KMS-11 (cell line): ENCODE results near the gene DLG1.

Source experiments
- H2AFZ ChIP-seq: fragments of 200-600 bp; sonication (generic); 2 replicates; pipeline ENCODE4 v1.6.1; 2016; ENCODE audit warnings: antibody characterized with exemption, mixed run types, low read depth
- H3K27ac ChIP-seq: fragments of 200-600 bp; sonication (generic); 2 replicates; pipeline ENCODE4 v1.6.1; 2016; ENCODE audit warnings: mild to moderate bottlenecking, mixed run types
- H3K27me3 ChIP-seq: fragments of 200-600 bp; sonication (generic); 2 replicates; pipeline ENCODE4 v1.6.1; 2017; ENCODE audit warnings: mild to moderate bottlenecking, low read depth, mixed run types, moderate library complexity; ENCODE audit not compliant: insufficient read depth
- H3K36me3 ChIP-seq: fragments of 200-600 bp; sonication (generic); 2 replicates; pipeline ENCODE4 v1.6.1; 2017; ENCODE audit warnings: mild to moderate bottlenecking, mixed run types; ENCODE audit not compliant: insufficient read depth
- H3K4me1 ChIP-seq: fragments of 200-600 bp; sonication (generic); 2 replicates; pipeline ENCODE4 v1.6.1; 2016; ENCODE audit warnings: mild to moderate bottlenecking, low read depth, mixed run types; ENCODE audit not compliant: poor library complexity, severe bottlenecking
- H3K4me2 ChIP-seq: fragments of 200-600 bp; sonication (generic); 2 replicates; pipeline ENCODE4 v1.7.0; 2016; ENCODE audit warnings: mild to moderate bottlenecking, mixed run types
- H3K4me3 ChIP-seq: fragments of 200-600 bp; sonication (generic); IDR thresholded peaks from 2 replicates; pipeline ENCODE4 v1.6.1; 2017; ENCODE audit warnings: low read depth, low read length, mixed read lengths; ENCODE audit not compliant: insufficient read depth
- H3K79me2 ChIP-seq: fragments of 200-600 bp; sonication (generic); 2 replicates; pipeline ENCODE4 v1.6.1; 2016; ENCODE audit warnings: low read depth, mixed run types; ENCODE audit not compliant: insufficient read depth
- H3K9ac ChIP-seq: fragments of 200-600 bp; sonication (generic); 2 replicates; pipeline ENCODE4 v1.6.1; 2016; ENCODE audit warnings: mild to moderate bottlenecking, mixed run types
- H4K20me1 ChIP-seq: fragments of 200-600 bp; sonication (generic); 2 replicates; pipeline ENCODE4 v1.6.1; 2016; ENCODE audit warnings: mild to moderate bottlenecking, mixed run types; ENCODE audit not compliant: insufficient read depth
- TF ChIP-seq, protein P1 (sequence below): fragments of 200-600 bp; sonication (generic); conservative IDR thresholded peaks from 2 replicates; pipeline ENCODE4 v1.6.1; 2017; ENCODE audit warnings: low read depth, mild to moderate bottlenecking, antibody characterized with exemption, low read length, moderate library complexity, mixed read lengths

Gene DLG1

DNA sequence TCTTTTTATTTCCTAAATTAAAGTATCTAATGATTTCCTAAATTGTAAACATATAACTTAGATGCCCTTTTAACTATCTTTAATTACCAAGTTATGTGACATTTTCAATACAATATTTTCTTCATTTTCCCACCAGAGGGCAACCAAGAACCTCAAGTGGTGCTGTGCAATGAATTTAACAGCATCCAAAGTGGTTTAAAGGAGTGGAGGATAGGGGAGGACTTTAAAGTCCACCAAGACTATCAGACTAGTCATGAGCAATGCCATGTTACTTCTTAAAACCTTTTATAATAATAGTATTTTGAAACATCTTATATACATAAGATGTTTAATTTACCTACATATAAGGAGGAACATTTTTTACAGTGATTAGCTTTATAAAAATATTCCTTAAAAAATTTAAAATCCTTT, 74.4 kb downstream of the DLG1 start:
- no peak overlapping the region for H3K4me2 ChIP-seq
- no peaks in the 10 kb centered on the region for H3K36me3 ChIP-seq
- H3K27me3 ChIP-seq, result no peaks in the 10 kb centered on the region
- no peak overlapping the region for H3K9ac ChIP-seq
- H2AFZ ChIP-seq, result no peak overlapping the region
- H3K4me1 ChIP-seq, result no peaks in the 10 kb centered on the region
- H3K27ac ChIP-seq, result no peak overlapping the region
- H3K79me2 ChIP-seq, result peaks cover 18% of the 10 kb centered on the region; the same call in 1 of the 2 replicates
- TF ChIP-seq, protein P1, sequence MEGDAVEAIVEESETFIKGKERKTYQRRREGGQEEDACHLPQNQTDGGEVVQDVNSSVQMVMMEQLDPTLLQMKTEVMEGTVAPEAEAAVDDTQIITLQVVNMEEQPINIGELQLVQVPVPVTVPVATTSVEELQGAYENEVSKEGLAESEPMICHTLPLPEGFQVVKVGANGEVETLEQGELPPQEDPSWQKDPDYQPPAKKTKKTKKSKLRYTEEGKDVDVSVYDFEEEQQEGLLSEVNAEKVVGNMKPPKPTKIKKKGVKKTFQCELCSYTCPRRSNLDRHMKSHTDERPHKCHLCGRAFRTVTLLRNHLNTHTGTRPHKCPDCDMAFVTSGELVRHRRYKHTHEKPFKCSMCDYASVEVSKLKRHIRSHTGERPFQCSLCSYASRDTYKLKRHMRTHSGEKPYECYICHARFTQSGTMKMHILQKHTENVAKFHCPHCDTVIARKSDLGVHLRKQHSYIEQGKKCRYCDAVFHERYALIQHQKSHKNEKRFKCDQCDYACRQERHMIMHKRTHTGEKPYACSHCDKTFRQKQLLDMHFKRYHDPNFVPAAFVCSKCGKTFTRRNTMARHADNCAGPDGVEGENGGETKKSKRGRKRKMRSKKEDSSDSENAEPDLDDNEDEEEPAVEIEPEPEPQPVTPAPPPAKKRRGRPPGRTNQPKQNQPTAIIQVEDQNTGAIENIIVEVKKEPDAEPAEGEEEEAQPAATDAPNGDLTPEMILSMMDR, result peak; percentile 82
- H4K20me1 ChIP-seq, result 0 out of 2 replicates have a peak, but pooled peaks cover 11% of the 10 kb centered on the region
- H3K4me3 ChIP-seq, result no peak overlapping the region

DNA sequence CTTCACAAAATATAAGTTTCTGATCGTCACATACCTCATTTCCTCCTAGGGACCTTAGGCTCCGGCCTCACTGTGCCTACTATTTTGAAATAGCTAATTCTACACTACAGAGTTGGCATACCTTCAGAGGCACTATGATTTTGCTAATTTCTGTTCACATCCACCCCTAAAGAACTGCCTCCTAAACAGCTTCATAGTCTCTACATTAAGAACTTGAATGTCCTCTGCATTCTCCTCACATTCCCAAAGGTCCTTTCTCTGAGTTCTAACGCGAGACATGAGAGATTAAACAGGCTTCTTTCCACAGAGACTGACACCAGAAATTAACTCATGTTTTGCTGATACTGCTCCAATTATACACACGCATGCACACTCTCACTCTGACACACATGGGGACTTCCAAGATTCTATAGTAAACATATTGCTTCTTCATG, 75.5 kb downstream of the DLG1 start:
- H3K4me1 ChIP-seq, result no peaks in the 10 kb centered on the region
- TF ChIP-seq, protein P1, result no peak
- H3K27ac ChIP-seq, result no peak overlapping the region
- H3K79me2 ChIP-seq, result peaks cover 18% of the 10 kb centered on the region; the same call in 1 of the 2 replicates
- H3K4me2 ChIP-seq, result no peak overlapping the region
- no peak overlapping the region for H3K9ac ChIP-seq
- H4K20me1 ChIP-seq, result 0 out of 2 replicates have a peak, but pooled peaks cover 11% of the 10 kb centered on the region
- H3K27me3 ChIP-seq, result no peaks in the 10 kb centered on the region
- no peaks in the 10 kb centered on the region for H3K36me3 ChIP-seq
- no peak overlapping the region for H2AFZ ChIP-seq
- H3K4me3 ChIP-seq, result no peak overlapping the region

DNA sequence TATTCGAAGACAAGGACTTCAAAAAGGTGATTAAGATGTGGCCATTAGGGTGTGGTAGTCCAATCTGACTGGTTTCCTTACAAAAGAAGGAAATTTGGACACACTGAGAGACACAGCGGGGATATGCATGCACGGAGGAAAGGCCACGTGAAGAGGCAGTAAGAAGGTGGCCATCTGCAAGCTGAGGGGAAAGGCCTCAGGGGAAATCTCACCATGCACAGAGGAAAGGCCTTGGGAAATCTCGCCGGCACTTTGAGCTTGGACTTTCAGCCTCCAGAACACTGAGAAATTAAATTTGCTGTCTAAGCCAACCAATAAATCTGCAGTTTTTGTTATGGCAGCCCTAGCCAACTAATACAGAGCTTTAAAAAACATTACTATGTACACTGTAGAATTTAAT, 78.8 kb downstream of the DLG1 start:
- TF ChIP-seq, protein P1, result no peak

DNA sequence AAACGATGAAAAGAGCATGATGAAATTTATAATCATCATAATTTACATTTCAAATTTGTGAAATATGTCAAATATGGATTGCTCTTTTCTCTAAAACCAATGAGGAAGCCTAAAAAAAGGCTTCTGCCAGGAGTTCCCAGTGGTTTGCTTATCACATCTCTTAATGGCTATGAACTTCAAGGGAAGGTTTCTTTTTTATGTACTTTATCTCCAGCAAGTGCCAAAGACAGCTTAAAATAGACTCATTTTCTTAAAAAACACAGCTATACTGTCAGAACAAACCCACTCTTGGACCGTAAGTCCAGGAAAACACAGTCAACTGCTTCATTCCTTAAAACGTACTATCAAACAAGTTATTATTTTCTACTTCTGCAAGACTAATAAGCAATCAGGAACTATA, 80.2 kb downstream of the DLG1 start:
- no peaks in the 10 kb centered on the region for H3K27me3 ChIP-seq
- TF ChIP-seq, protein P1, result no peak
- 0 out of 2 replicates have a peak, but pooled peaks cover 8% of the 10 kb centered on the region for H4K20me1 ChIP-seq
- H3K79me2 ChIP-seq, result peaks cover 28% of the 10 kb centered on the region; the same call in 1 of the 2 replicates
- H2AFZ ChIP-seq, result no peak overlapping the region
- no peak overlapping the region for H3K4me2 ChIP-seq
- no peak overlapping the region for H3K9ac ChIP-seq
- H3K36me3 ChIP-seq, result no peaks in the 10 kb centered on the region
- peaks cover 5% of the 10 kb centered on the region for H3K4me1 ChIP-seq
- no peak overlapping the region for H3K4me3 ChIP-seq
- H3K27ac ChIP-seq, result no peak overlapping the region

More for the DNA sequence above, 78.8 kb downstream of the DLG1 start:
- H3K27ac ChIP-seq, result no peak overlapping the region
- no peak overlapping the region for H3K4me2 ChIP-seq
- no peaks in the 10 kb centered on the region for H3K27me3 ChIP-seq
- H4K20me1 ChIP-seq, result 0 out of 2 replicates have a peak, but pooled peaks cover 11% of the 10 kb centered on the region
- peaks cover 4% of the 10 kb centered on the region for H3K4me1 ChIP-seq
- H3K4me3 ChIP-seq, result no peak overlapping the region
- no peak overlapping the region for H2AFZ ChIP-seq
- peaks cover 21% of the 10 kb centered on the region; the same call in 1 of the 2 replicates for H3K79me2 ChIP-seq
- no peaks in the 10 kb centered on the region for H3K36me3 ChIP-seq
- H3K9ac ChIP-seq, result no peak overlapping the region
